ENCODE results near the gene POU4F3.

Gene POU4F3

DNA sequence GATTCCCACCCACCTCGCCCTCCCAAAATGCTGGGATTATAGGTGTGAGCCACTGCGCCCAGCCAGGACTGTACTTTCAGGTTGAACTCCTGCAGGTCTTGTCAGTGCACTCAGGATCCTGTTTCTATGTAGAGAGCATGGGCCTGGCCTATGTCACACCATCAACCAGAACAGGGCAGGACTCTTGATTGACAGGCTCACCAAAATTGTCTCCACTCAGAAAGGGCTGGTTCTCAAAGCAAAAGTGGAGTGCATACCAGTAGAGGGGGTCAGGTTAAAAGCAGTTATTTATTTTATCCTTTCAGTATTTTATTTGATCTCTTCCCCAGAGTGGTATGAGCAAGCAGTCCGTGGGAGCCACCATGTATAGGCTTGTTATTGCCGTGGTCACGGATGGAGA is 27.4 kb upstream of the POU4F3 start:
- no peaks in the 10 kb centered on the region for H3K36me3 ChIP-seq (ENCODE audit: control insufficient read depth, insufficient read depth, low read length)

DNA sequence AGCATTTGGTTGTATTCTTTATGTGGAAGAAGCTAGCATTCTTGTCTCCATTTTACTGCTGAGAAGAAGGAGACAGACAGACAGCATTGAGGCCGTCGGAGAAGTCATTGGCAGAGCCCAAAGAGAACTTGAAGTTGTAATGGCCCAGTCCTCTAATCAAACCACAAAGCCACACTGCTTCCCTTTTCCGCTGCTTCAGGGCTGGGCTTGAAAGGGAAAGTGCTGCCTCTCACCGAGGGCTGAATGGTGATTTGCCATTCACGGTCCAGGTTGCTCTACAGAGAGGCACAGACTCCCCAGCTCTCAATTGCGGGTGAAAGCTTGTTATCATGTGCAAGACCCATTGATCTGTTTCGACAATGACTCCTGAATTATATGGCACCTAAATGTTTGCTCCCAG is 25.6 kb upstream of the POU4F3 start:
- H3K36me3 ChIP-seq (ENCODE audit: control insufficient read depth, insufficient read depth, low read length) = no peaks in the 10 kb centered on the region
- no peaks in the 10 kb centered on the region for H3K9me3 ChIP-seq (ENCODE audit: control insufficient read depth, low read length)
- H3K9ac ChIP-seq = no peak overlapping the region
- H3K4me1 ChIP-seq = no peaks in the 10 kb centered on the region
- no peak overlapping the region for H3K4me3 ChIP-seq (ENCODE audit: low read depth, low read length)
- H3K27me3 ChIP-seq (ENCODE audit: control insufficient read depth, insufficient read depth, low read length) = no peaks in the 10 kb centered on the region
- no peaks in the 10 kb centered on the region for H3K79me2 ChIP-seq
- H3K27ac ChIP-seq = no peak overlapping the region
- no peak overlapping the region for H3K4me2 ChIP-seq (ENCODE audit: low read length)
- no peak overlapping the region for H2AFZ ChIP-seq
- TF ChIP-seq, protein P1, sequence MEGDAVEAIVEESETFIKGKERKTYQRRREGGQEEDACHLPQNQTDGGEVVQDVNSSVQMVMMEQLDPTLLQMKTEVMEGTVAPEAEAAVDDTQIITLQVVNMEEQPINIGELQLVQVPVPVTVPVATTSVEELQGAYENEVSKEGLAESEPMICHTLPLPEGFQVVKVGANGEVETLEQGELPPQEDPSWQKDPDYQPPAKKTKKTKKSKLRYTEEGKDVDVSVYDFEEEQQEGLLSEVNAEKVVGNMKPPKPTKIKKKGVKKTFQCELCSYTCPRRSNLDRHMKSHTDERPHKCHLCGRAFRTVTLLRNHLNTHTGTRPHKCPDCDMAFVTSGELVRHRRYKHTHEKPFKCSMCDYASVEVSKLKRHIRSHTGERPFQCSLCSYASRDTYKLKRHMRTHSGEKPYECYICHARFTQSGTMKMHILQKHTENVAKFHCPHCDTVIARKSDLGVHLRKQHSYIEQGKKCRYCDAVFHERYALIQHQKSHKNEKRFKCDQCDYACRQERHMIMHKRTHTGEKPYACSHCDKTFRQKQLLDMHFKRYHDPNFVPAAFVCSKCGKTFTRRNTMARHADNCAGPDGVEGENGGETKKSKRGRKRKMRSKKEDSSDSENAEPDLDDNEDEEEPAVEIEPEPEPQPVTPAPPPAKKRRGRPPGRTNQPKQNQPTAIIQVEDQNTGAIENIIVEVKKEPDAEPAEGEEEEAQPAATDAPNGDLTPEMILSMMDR (IDR thresholded peaks at IDR 0.05) = no peak

More for the DNA sequence above, 27.4 kb upstream of the POU4F3 start:
- H3K4me1 ChIP-seq = no peaks in the 10 kb centered on the region
- H3K9me3 ChIP-seq (ENCODE audit: control insufficient read depth, low read length) = no peaks in the 10 kb centered on the region
- no peaks in the 10 kb centered on the region for H3K27me3 ChIP-seq (ENCODE audit: control insufficient read depth, insufficient read depth, low read length)
- H3K79me2 ChIP-seq = no peaks in the 10 kb centered on the region
- H3K4me2 ChIP-seq (ENCODE audit: low read length) = no peak overlapping the region
- TF ChIP-seq, protein P1 (IDR thresholded peaks at IDR 0.05) = no peak
- H3K9ac ChIP-seq = no peak overlapping the region
- H3K27ac ChIP-seq = no peak overlapping the region
- no peak overlapping the region for H2AFZ ChIP-seq
- no peak overlapping the region for H3K4me3 ChIP-seq (ENCODE audit: low read depth, low read length)

DNA sequence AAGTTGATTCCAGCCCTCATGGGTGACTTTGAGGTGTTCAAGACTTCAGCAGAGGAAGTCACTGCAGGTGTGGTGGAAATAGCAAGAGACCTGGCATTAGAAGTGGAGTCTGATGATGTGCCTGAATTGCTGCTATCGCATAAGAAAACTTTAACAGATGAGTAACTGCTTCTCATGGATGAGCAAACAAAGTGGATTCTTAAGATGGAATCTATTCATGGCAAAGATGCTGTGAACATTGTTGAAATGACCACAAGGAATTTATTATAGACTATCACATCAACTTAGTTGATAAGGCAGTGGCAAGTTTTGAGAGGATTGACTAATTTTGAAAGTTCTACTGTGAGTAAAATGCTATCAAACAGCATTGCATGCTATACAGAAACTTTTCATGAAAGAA is 17.1 kb upstream of the POU4F3 start:
- Histone ChIP-seq H3K4me1 (no peaks in the 10 kb centered on the region), H3K9me3 (ENCODE audit: control insufficient read depth, low read length) (no peaks in the 10 kb centered on the region), H3K9ac (no peak overlapping the region), H3K27me3 (ENCODE audit: control insufficient read depth, insufficient read depth, low read length) (no peaks in the 10 kb centered on the region), H3K79me2 (no peaks in the 10 kb centered on the region), H3K4me3 (ENCODE audit: low read depth, low read length) (no peak overlapping the region), H3K36me3 (ENCODE audit: control insufficient read depth, insufficient read depth, low read length) (no peaks in the 10 kb centered on the region), H3K27ac (no peak overlapping the region), H2AFZ (no peak overlapping the region), H3K4me2 (ENCODE audit: low read length) (no peak overlapping the region)
- TF ChIP-seq, protein P1 (IDR thresholded peaks at IDR 0.05) = no peak

DNA sequence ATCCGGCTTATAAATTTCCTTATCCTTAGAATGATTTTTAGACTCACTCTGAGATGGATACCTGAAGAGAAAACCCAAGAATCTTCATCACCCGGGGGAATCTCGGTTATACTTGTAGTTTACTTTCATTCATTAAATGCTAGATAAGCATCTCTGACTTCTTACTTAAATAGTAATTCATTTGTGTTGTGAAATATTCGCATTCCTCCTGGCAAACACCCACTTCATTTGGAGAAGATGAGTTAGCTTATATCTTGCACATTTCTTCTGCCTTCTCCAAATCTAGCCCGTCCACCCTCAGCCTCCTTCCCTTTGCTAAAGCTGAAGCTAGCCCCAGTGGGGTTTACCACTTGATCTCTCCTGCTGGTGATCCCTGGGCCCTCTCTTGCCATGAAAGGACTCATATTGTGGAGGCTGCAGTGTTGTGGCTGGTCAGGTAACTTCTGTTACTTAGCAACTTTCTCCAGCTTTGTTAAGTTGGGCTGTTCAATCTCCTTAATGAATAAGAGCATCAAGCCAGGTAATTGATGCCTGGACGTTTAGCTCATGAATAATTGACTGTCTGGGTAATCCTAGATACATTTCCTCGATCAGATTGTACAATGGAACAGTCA is 11.3 kb upstream of the POU4F3 start:
- H2AFZ ChIP-seq = no peak overlapping the region
- no peak overlapping the region for H3K9ac ChIP-seq
- H3K4me1 ChIP-seq = no peaks in the 10 kb centered on the region
- H3K27ac ChIP-seq = no peak overlapping the region
- TF ChIP-seq, protein P1 (IDR thresholded peaks at IDR 0.05) = no peak
- no peaks in the 10 kb centered on the region for H3K27me3 ChIP-seq (ENCODE audit: control insufficient read depth, insufficient read depth, low read length)
- H3K79me2 ChIP-seq = no peaks in the 10 kb centered on the region
- no peak overlapping the region for H3K4me2 ChIP-seq (ENCODE audit: low read length)
- no peaks in the 10 kb centered on the region for H3K9me3 ChIP-seq (ENCODE audit: control insufficient read depth, low read length)
- H3K36me3 ChIP-seq (ENCODE audit: control insufficient read depth, insufficient read depth, low read length) = no peaks in the 10 kb centered on the region
- no peak overlapping the region for H3K4me3 ChIP-seq (ENCODE audit: low read depth, low read length)

DNA sequence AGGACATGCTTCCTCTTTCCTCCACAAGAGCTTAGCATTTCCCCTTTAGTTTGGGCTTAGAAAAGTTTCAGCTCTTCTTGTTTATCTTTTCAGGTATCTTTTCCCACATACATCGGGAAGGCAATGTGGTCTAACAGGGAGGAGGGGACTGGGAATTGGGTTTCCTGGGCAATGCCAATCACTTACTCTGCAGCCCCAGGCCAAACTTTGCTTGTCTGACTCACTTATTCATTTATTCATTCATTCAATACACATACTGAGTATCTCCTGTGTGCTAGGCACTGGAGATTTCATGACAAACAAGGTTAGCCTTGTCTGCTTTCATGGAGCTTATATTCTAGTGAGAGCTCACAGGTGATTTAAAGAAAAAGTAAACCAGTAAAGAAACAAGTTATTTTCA is 10.7 kb upstream of the POU4F3 start:
- H3K79me2 ChIP-seq = no peaks in the 10 kb centered on the region
- TF ChIP-seq, protein P1 (IDR thresholded peaks at IDR 0.05) = no peak
- no peaks in the 10 kb centered on the region for H3K9me3 ChIP-seq (ENCODE audit: control insufficient read depth, low read length)
- H3K36me3 ChIP-seq (ENCODE audit: control insufficient read depth, insufficient read depth, low read length) = no peaks in the 10 kb centered on the region
- H3K27ac ChIP-seq = no peak overlapping the region
- H2AFZ ChIP-seq = no peak overlapping the region
- no peaks in the 10 kb centered on the region for H3K27me3 ChIP-seq (ENCODE audit: control insufficient read depth, insufficient read depth, low read length)
- H3K4me2 ChIP-seq (ENCODE audit: low read length) = no peak overlapping the region
- H3K4me3 ChIP-seq (ENCODE audit: low read depth, low read length) = no peak overlapping the region
- H3K4me1 ChIP-seq = no peaks in the 10 kb centered on the region
- H3K9ac ChIP-seq = no peak overlapping the region
